Type B pancreatic cell (in vitro differentiated cells): Measurements from ENCODE around the gene SLC52A3. TPM values are rescaled to one million over a fixed set of nuclear protein-coding genes. Genes with fewer than 3 reads are reported as not detected.
"Not testable (repeated sequence)": the region's sequence is repeated elsewhere in the genome, so short reads cannot be mapped to it uniquely, and the experiment has no call there.

Source experiments
- DNase-seq: peaks from one replicate; pipeline ENCODE4 v3.0.0; 2021; ENCODE audit warnings: mixed read lengths; ENCODE audit not compliant: unreplicated experiment; ENCODE audit errors: extremely low spot score
- H3K27ac Mint-ChIP-seq: 2 replicates; pipeline ENCODE4 v1.8.0; 2021; ENCODE audit warnings: mild to moderate bottlenecking, mixed read lengths
- H3K27me3 Mint-ChIP-seq: 2 replicates; pipeline ENCODE4 v1.8.0; 2021; ENCODE audit warnings: mixed read lengths
- H3K36me3 Mint-ChIP-seq: 2 replicates; pipeline ENCODE4 v1.8.0; 2021; ENCODE audit warnings: mixed read lengths
- H3K4me1 Mint-ChIP-seq: one replicate; pipeline ENCODE4 v1.8.0; 2021; ENCODE audit warnings: mixed read lengths; ENCODE audit not compliant: unreplicated experiment
- H3K4me3 Mint-ChIP-seq: 2 replicates; pipeline ENCODE4 v1.8.0; 2021; ENCODE audit warnings: mild to moderate bottlenecking, mixed read lengths
- H3K9me3 Mint-ChIP-seq: 2 replicates; pipeline ENCODE4 v1.8.0; 2021; ENCODE audit warnings: mixed read lengths
- CTCF ChIP-seq: fragments of 200-600 bp; sonication (generic); conservative IDR thresholded peaks from 2 replicates; pipeline ENCODE4 v1.5.0; 2021; ENCODE audit warnings: antibody characterized with exemption, mild to moderate bottlenecking
- total RNA-seq: library from RNA; stranded (reverse); gene quantifications from 2 replicates; pipeline ENCODE4 v1.2.1, GENCODE V29; 2021; ENCODE audit warnings: low replicate concordance

SLC52A3 gene
- total RNA-seq, 1 donor from 2014 or later, result 1.3 TPM

GRCh38 chr20:805713-806112 is 37.4 kb upstream of the SLC52A3 start:
- H3K4me1 Mint-ChIP-seq, result no peaks in the 10 kb centered on the region
- TF ChIP-seq CTCF, result no peak
- peaks cover 10% of the 10 kb centered on the region for H3K27me3 Mint-ChIP-seq
- H3K9me3 Mint-ChIP-seq, result peaks cover 5% of the 10 kb centered on the region
- H3K4me3 Mint-ChIP-seq, result no peak overlapping the region
- H3K36me3 Mint-ChIP-seq, result no peaks in the 10 kb centered on the region
- H3K27ac Mint-ChIP-seq, result no peak overlapping the region
- DNase-seq, result no peak

GRCh38 chr20:801678-802077 is 33.4 kb upstream of the SLC52A3 start:
- Mint-ChIP-seq H3K4me3 (no peak overlapping the region), H3K27ac (no peak overlapping the region), H3K9me3 (peaks cover 5% of the 10 kb centered on the region), H3K4me1 (no peaks in the 10 kb centered on the region), H3K27me3 (peaks cover 15% of the 10 kb centered on the region), H3K36me3 (no peaks in the 10 kb centered on the region)
- TF ChIP-seq CTCF, result no peak
- DNase-seq, result no peak

- H3K27ac Mint-ChIP-seq, H3K36me3 Mint-ChIP-seq, DNase-seq, H3K4me1 Mint-ChIP-seq, H3K4me3 Mint-ChIP-seq, H3K9me3 Mint-ChIP-seq: not testable (repeated sequence)
- peaks cover 15% of the 10 kb centered on the region for H3K27me3 Mint-ChIP-seq
These were observed 31.7 kb upstream of the SLC52A3 start for GRCh38 chr20:800026-800425.

- H3K36me3 Mint-ChIP-seq, DNase-seq, H3K27ac Mint-ChIP-seq, H3K9me3 Mint-ChIP-seq, H3K4me1 Mint-ChIP-seq, H3K4me3 Mint-ChIP-seq: not testable (repeated sequence)
- peaks cover 24% of the 10 kb centered on the region for H3K27me3 Mint-ChIP-seq
These were observed 30.4 kb upstream of the SLC52A3 start for GRCh38 chr20:798746-799145.

GRCh38 chr20:796921-797320 is 28.6 kb upstream of the SLC52A3 start:
- H3K4me3 Mint-ChIP-seq, result no peak overlapping the region
- no peak for TF ChIP-seq CTCF
- H3K9me3 Mint-ChIP-seq, result no peaks in the 10 kb centered on the region
- H3K27ac Mint-ChIP-seq, result no peak overlapping the region
- H3K36me3 Mint-ChIP-seq, result no peaks in the 10 kb centered on the region
- H3K4me1 Mint-ChIP-seq, result no peaks in the 10 kb centered on the region
- peaks cover 31% of the 10 kb centered on the region for H3K27me3 Mint-ChIP-seq
- DNase-seq, result no peak

GRCh38 chr20:792248-792647 is 23.9 kb upstream of the SLC52A3 start:
- peaks cover 19% of the 10 kb centered on the region for H3K27me3 Mint-ChIP-seq
- DNase-seq, result no peak
- no peak for TF ChIP-seq CTCF
- no peaks in the 10 kb centered on the region for H3K36me3 Mint-ChIP-seq
- H3K27ac Mint-ChIP-seq, result no peak overlapping the region
- no peaks in the 10 kb centered on the region for H3K9me3 Mint-ChIP-seq
- no peaks in the 10 kb centered on the region for H3K4me1 Mint-ChIP-seq
- no peak overlapping the region for H3K4me3 Mint-ChIP-seq

GRCh38 chr20:791056-791455 is 22.8 kb upstream of the SLC52A3 start:
- no peaks in the 10 kb centered on the region for H3K36me3 Mint-ChIP-seq
- no peaks in the 10 kb centered on the region for H3K4me1 Mint-ChIP-seq
- no peaks in the 10 kb centered on the region for H3K9me3 Mint-ChIP-seq
- H3K27me3 Mint-ChIP-seq, result peaks cover 27% of the 10 kb centered on the region
- no peak for DNase-seq
- no peak overlapping the region for H3K4me3 Mint-ChIP-seq
- TF ChIP-seq CTCF, result no peak
- H3K27ac Mint-ChIP-seq, result no peak overlapping the region
